Karpas-422 (cell line): ENCODE results near the gene ARG1. TPM values are rescaled to one million over a fixed set of nuclear protein-coding genes. Genes with fewer than 3 reads are reported as not detected.

Experiments used
- DNase-seq: peaks from one replicate; pipeline ENCODE4 v3.0.0-alpha.2; 2015
- H2AFZ ChIP-seq: fragments of 200-600 bp; sonication (generic); 2 replicates; pipeline ENCODE4 v1.6.1; 2014; ENCODE audit warnings: antibody characterized with exemption, low read length, mixed read lengths
- H3K27ac ChIP-seq: fragments of 200-600 bp; sonication (generic); 2 replicates; pipeline ENCODE4 v1.5.1; 2014; ENCODE audit warnings: mild to moderate bottlenecking, low read length, moderate library complexity
- H3K27me3 ChIP-seq: fragments of 200-600 bp; sonication (generic); 2 replicates; pipeline ENCODE4 v1.6.1; 2014; ENCODE audit warnings: low read length, mixed read lengths
- H3K36me3 ChIP-seq: fragments of 200-600 bp; sonication (generic); 2 replicates; pipeline ENCODE4 v1.6.1; 2014; ENCODE audit warnings: low read length, mixed read lengths; ENCODE audit not compliant: insufficient read depth
- H3K4me1 ChIP-seq: fragments of 200-600 bp; sonication (generic); 2 replicates; pipeline ENCODE4 v1.6.1; 2014; ENCODE audit warnings: mild to moderate bottlenecking, low read length, mixed read lengths
- H3K4me2 ChIP-seq: fragments of 200-600 bp; sonication (generic); 2 replicates; pipeline ENCODE4 v1.6.1; 2014; ENCODE audit warnings: low read length, low read depth, mild to moderate bottlenecking; ENCODE audit not compliant: poor library complexity, severe bottlenecking
- H3K4me3 ChIP-seq: fragments of 200-600 bp; sonication (generic); 2 replicates; pipeline ENCODE4 v1.5.1; 2014; ENCODE audit warnings: mild to moderate bottlenecking, antibody characterized with exemption, low read length, mixed read lengths
- H3K79me2 ChIP-seq: fragments of 200-600 bp; sonication (generic); 2 replicates; pipeline ENCODE4 v1.6.1; 2014; ENCODE audit warnings: mild to moderate bottlenecking, low read length, mixed read lengths
- H3K9ac ChIP-seq: fragments of 200-600 bp; sonication (generic); 2 replicates; pipeline ENCODE4 v1.6.0; 2014; ENCODE audit warnings: low read length
- H3K9me2 ChIP-seq: fragments of 200-600 bp; sonication (generic), shearing (Covaris generic); replicated peaks from 2 replicates; pipeline ENCODE4 v1.6.0; 2014; ENCODE audit warnings: mild to moderate bottlenecking, low read length, moderate library complexity; ENCODE audit not compliant: insufficient read depth
- H3K9me3 ChIP-seq: fragments of 300-700, 200-600 bp; sonication (generic); 2 replicates; pipeline ENCODE4 v1.6.1; 2014; ENCODE audit warnings: low read length, mixed read lengths
- H4K20me1 ChIP-seq: fragments of 200-600 bp; sonication (generic); 2 replicates; pipeline ENCODE4 v1.6.1; 2014; ENCODE audit warnings: mild to moderate bottlenecking, antibody characterized with exemption, low read length, low read depth; ENCODE audit not compliant: insufficient read depth
- total RNA-seq: library from RNA; depleted of rRNA; stranded (reverse); fragments of >200 nt; shearing (Covaris generic); gene quantifications from 2 replicates; pipeline ENCODE4 v1.2.3, GENCODE V29; 2014; ENCODE audit warnings: low replicate concordance

The ARG1 gene
- total RNA-seq, 1 experiment from 2014 or later: not detected

DNA sequence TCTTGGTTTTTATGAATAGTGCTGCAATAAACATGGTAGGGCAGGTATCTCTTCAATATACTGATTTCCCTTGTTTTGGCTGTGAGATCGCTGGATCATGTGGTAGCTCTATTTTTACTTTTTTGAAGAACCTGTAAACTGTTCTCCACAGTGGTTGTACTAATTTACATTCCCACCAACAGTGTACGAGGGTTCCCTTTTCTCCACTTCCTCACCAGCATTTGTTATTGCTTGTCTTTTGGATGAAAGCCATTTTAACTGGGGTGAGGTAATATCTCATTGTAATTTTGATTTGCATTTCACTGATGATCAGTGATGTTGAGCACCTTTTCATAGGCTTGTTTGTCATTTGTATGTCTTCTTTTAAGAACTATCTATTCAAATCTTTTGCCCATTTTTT is 8.0 kb upstream of the ARG1 start:
- H3K9me3 ChIP-seq: no peaks in the 10 kb centered on the region
- no peak overlapping the region for H3K4me2 ChIP-seq
- no peaks in the 10 kb centered on the region for H3K27me3 ChIP-seq
- no peaks in the 10 kb centered on the region for H3K79me2 ChIP-seq
- no peak overlapping the region for H3K4me3 ChIP-seq
- peaks cover 2% of the 10 kb centered on the region; the same call in 1 of the 2 replicates for H3K4me1 ChIP-seq
- H3K9me2 ChIP-seq: no peaks in the 10 kb centered on the region
- no peak overlapping the region for H3K27ac ChIP-seq
- no peak for DNase-seq
- no peaks in the 10 kb centered on the region for H3K36me3 ChIP-seq
- no peaks in the 10 kb centered on the region for H4K20me1 ChIP-seq
- H2AFZ ChIP-seq: no peak overlapping the region
- H3K9ac ChIP-seq: no peak overlapping the region

DNA sequence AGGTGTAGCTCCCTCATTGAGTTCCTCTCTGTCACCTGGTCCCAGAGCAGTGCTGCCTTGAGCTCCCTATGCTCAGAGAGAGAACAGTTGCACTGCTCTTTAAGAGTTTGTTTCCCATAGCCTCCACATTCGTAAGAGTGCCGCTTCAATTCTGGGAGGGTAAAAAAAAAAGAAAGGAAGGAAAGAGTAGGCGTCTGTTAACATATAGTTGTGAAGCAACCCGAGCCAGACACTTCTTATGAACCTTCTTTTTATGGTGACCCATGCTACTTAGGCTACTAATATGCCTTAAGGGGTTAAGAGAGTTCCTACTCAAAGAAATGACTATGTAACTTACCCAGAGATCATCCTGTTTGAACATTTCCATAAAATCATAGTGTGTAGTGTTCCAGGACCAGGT is 4.3 kb upstream of the ARG1 start:
- Histone ChIP-seq H2AFZ (no peak overlapping the region), H3K27me3 (no peaks in the 10 kb centered on the region), H3K9me3 (no peaks in the 10 kb centered on the region), H4K20me1 (no peaks in the 10 kb centered on the region), H3K9me2 (no peaks in the 10 kb centered on the region), H3K4me3 (no peak overlapping the region), H3K36me3 (no peaks in the 10 kb centered on the region), H3K4me1 (peaks cover 2% of the 10 kb centered on the region; the same call in 1 of the 2 replicates), H3K4me2 (no peak overlapping the region), H3K9ac (no peak overlapping the region), H3K27ac (no peak overlapping the region), H3K79me2 (no peaks in the 10 kb centered on the region)
- no peak for DNase-seq

DNA sequence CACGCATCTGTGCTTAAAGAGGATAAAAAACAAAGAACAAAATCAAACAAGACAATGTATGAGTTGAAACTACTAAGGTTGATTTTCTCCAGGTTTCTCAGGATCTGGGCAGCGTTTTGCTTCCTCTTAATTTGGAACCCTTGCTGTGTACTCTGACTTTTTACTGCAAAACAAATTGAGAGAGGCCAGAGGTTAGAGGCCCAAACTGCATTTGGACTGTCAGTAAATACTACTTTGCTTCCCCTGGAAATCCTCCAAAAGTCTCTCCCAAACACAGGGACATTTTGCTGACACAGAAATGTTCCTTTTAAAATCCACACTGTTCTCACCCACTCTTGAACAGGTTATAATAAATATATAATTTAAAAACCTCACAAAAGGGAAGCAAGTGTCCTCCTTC is 1.1 kb downstream of the ARG1 start:
- Histone ChIP-seq H3K27me3 (no peaks in the 10 kb centered on the region), H2AFZ (no peak overlapping the region), H3K9me2 (no peaks in the 10 kb centered on the region), H3K4me1 (no peaks in the 10 kb centered on the region), H3K9ac (no peak overlapping the region), H3K4me2 (no peak overlapping the region), H3K79me2 (no peaks in the 10 kb centered on the region), H3K4me3 (no peak overlapping the region), H3K36me3 (no peaks in the 10 kb centered on the region), H4K20me1 (no peaks in the 10 kb centered on the region), H3K9me3 (no peaks in the 10 kb centered on the region), H3K27ac (no peak overlapping the region)
- DNase-seq: no peak

DNA sequence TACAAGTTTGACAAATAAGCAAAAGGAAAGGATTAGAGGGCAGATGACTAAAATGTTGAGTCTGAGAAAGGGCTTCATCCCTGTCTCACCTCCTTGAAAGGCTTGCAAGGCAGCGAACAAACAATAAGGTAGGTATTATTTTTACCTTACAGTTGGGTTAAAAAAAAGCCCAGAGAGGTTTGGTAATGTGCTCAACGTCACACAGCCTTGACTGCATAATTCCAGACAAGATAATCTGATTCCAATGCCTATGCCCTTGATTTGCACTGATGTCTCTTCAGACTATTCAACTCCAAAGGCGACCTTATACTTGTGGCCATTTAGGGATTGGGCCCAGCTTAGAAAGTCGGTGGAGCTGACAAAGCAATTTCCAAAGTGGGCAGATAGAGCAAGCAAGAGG is 1.7 kb downstream of the ARG1 start:
- Histone ChIP-seq H3K9ac (no peak overlapping the region), H3K9me2 (no peaks in the 10 kb centered on the region), H3K4me3 (no peak overlapping the region), H3K27ac (no peak overlapping the region), H3K36me3 (0 out of 2 replicates have a peak, but pooled peaks cover 2% of the 10 kb centered on the region), H2AFZ (no peak overlapping the region), H3K27me3 (no peaks in the 10 kb centered on the region), H3K4me1 (no peaks in the 10 kb centered on the region), H3K9me3 (no peaks in the 10 kb centered on the region), H3K4me2 (no peak overlapping the region), H3K79me2 (no peaks in the 10 kb centered on the region), H4K20me1 (no peaks in the 10 kb centered on the region)
- no peak for DNase-seq

DNA sequence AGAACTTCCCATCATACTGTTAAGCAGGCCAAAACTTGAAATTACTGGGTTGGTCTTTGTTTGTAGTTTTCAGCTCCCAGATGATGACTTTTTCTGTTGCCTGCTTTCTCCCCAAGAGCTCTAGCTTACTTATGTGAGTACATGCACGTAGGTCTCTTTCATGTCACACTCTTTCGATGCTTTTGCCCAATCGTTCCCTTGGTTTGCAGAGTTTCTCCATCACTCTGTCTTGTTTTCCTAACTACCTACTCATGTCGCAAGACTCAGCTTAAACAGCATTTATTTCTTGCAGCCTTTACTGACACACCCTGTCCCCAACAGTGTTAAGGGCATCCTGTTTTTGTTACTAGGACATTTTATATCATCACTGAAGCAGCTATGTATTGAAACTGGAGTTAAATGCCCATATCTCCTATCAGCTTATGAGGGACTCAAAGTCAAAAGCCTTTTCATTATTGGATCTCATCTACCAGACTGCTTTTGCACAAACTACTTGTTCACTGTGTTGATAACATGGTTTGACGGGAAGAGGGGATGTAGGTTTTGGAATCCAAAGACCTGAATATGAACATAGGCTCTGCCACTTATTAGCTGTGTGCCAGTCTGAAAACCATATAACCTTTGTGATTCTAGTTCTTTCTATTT is 2.9 kb downstream of the ARG1 start:
- DNase-seq: no peak
- Histone ChIP-seq H2AFZ (no peak overlapping the region), H3K36me3 (peaks cover 5% of the 10 kb centered on the region; the same call in 1 of the 2 replicates), H3K4me2 (no peak overlapping the region), H3K9me2 (no peaks in the 10 kb centered on the region), H3K79me2 (no peaks in the 10 kb centered on the region), H3K4me1 (no peaks in the 10 kb centered on the region), H3K9me3 (no peaks in the 10 kb centered on the region), H3K27ac (no peak overlapping the region), H3K9ac (no peak overlapping the region), H4K20me1 (no peaks in the 10 kb centered on the region), H3K4me3 (no peak overlapping the region), H3K27me3 (no peaks in the 10 kb centered on the region)

DNA sequence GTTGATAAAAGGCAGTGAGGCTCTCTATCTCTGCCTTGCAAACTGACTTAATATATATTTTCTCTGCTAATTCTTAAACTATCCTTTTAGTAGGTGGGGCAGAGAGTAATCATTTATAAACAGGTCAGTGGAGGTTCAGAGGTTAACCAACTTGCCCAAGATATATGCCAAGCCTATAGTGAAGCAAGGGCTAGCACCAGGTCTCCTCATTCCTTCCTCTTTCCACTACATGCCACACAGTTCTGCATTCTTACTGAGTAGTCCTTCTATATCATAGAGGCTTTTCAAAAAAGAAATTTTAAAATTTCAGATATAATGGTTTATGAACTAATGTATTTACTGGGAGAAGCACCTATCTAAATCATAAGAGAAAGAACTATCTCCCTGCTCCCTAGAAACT is 8.5 kb downstream of the ARG1 start:
- H3K4me1 ChIP-seq: no peaks in the 10 kb centered on the region

DNA sequence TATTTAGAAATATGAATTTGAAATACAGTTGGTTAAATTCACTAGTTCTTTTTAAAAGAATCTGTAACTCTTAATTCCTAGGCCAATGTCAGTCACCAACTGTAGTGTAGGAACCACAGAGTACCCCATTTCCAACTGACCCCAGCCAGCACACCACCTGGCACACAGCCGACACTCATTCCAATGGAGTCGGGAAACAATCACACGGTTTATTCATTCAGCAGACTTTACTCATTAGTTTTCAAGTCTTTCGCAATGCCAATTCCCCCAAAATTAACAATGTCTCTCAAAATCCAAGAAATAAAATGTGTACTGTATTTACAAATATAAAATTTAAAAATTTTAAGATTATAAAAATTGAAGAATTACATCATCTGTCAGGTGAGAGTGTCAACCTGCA is 13.5 kb downstream of the ARG1 start:
- Histone ChIP-seq H3K27me3 (no peaks in the 10 kb centered on the region), H3K27ac (no peak overlapping the region), H3K9me2 (no peaks in the 10 kb centered on the region), H2AFZ (no peak overlapping the region), H3K4me2 (no peak overlapping the region), H3K79me2 (no peaks in the 10 kb centered on the region), H3K36me3 (peaks cover 24% of the 10 kb centered on the region; the same call in 1 of the 2 replicates), H3K4me3 (no peak overlapping the region), H3K9me3 (no peaks in the 10 kb centered on the region), H4K20me1 (no peaks in the 10 kb centered on the region), H3K4me1 (no peaks in the 10 kb centered on the region), H3K9ac (no peak overlapping the region)
- DNase-seq: no peak

More for the DNA sequence above, 8.5 kb downstream of the ARG1 start:
- Histone ChIP-seq H3K36me3 (peaks cover 10% of the 10 kb centered on the region; the same call in 1 of the 2 replicates), H3K9me3 (no peaks in the 10 kb centered on the region), H4K20me1 (no peaks in the 10 kb centered on the region), H2AFZ (no peak overlapping the region), H3K4me2 (no peak overlapping the region), H3K9me2 (no peaks in the 10 kb centered on the region), H3K9ac (no peak overlapping the region), H3K27me3 (no peaks in the 10 kb centered on the region), H3K4me3 (no peak overlapping the region), H3K27ac (no peak overlapping the region), H3K79me2 (no peaks in the 10 kb centered on the region)
- DNase-seq: no peak

DNA sequence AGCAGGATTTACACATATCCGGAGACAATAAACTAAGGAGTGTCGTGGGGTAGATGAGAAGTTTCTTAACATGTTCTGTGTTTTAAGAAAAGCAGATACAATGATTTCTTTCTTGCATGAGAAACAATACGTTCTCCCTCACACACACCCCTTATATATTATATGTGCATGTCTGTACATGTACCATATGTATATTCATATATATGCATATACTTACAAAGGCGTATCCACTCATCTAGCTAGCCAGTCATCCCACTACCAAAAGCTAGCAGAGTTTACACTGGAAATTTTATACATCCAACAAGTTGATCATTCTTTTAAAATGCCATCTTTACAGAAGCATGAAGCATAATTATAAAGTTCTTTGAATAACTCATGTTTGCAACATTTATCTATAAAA is 14.9 kb downstream of the ARG1 start:
- Histone ChIP-seq H3K4me1 (no peaks in the 10 kb centered on the region), H3K4me2 (no peak overlapping the region), H3K27me3 (no peaks in the 10 kb centered on the region), H3K36me3 (peaks cover 31% of the 10 kb centered on the region; the same call in 1 of the 2 replicates), H3K9ac (no peak overlapping the region), H3K79me2 (no peaks in the 10 kb centered on the region), H3K4me3 (no peak overlapping the region), H3K9me3 (no peaks in the 10 kb centered on the region), H4K20me1 (no peaks in the 10 kb centered on the region), H3K27ac (no peak overlapping the region), H2AFZ (no peak overlapping the region), H3K9me2 (no peaks in the 10 kb centered on the region)
- no peak for DNase-seq
